Measurements from ENCODE around the gene TSC2. TPM values are rescaled to one million over a fixed set of nuclear protein-coding genes. Genes with fewer than 3 reads are reported as not detected.

The TSC2 gene
- total and polyA plus RNA-seq, 2 of the 13 experiments (the other 11 are each of a cell fraction or from before 2014, with no cell fraction given): 19.6 to 40.4 TPM

- TF ChIP-seq TCF12 (IDR thresholded peaks at IDR 0.05): no peak
- TF ChIP-seq TCF12 (CRISPR knock-in tag; IDR thresholded peaks at IDR 0.05): no peak
- no peak for TF ChIP-seq THAP8 (CRISPR knock-in tag; IDR thresholded peaks at IDR 0.05; ENCODE audit: borderline replicate concordance)
- TF ChIP-seq ZNF17 (CRISPR knock-in tag; IDR thresholded peaks at IDR 0.05): no peak
- no peak for TF ChIP-seq NFE2L2 (IDR thresholded peaks at IDR 0.05; ENCODE audit: low read length)
- TF ChIP-seq MED1 (CRISPR knock-in tag; IDR thresholded peaks at IDR 0.05): peak; percentile 47
- TF ChIP-seq CHD4 (IDR thresholded peaks at IDR 0.05; ENCODE audit: borderline replicate concordance, low read length): no peak
- no peak for TF ChIP-seq POGZ (CRISPR knock-in tag; IDR thresholded peaks at IDR 0.05)
- no peak for TF ChIP-seq ATM (IDR thresholded peaks at IDR 0.05; ENCODE audit: borderline replicate concordance)
- no peak for TF ChIP-seq BCLAF1 (IDR thresholded peaks at IDR 0.05)
- TF ChIP-seq REXO4 (CRISPR knock-in tag; IDR thresholded peaks at IDR 0.05; ENCODE audit: borderline replicate concordance): no peak
- TF ChIP-seq MYNN (CRISPR knock-in tag; IDR thresholded peaks at IDR 0.05; ENCODE audit: low read depth): no peak
- no peak for TF ChIP-seq HDAC1 (CRISPR knock-in tag; IDR thresholded peaks at IDR 0.05)
- TF ChIP-seq ZFYVE20 (CRISPR knock-in tag; IDR thresholded peaks at IDR 0.05; ENCODE audit: borderline replicate concordance, low read depth): no peak
- no peak for TF ChIP-seq HNRNPL (IDR thresholded peaks at IDR 0.05; ENCODE audit: low read depth, low read length)
- no peak for TF ChIP-seq CHCHD3 (CRISPR knock-in tag; IDR thresholded peaks at IDR 0.05)
- no peak for TF ChIP-seq ARID3A (IDR thresholded peaks at IDR 0.05; ENCODE audit: low read depth, low read length)
- TF ChIP-seq SRSF9 (IDR thresholded peaks at IDR 0.05; ENCODE audit: borderline replicate concordance, insufficient read depth, low read depth, low read length, poor library complexity, severe bottlenecking): no peak
- no peak for TF ChIP-seq HOXA9 (CRISPR knock-in tag; IDR thresholded peaks at IDR 0.05; ENCODE audit: borderline replicate concordance)
- no peak for TF ChIP-seq RFX5 (IDR thresholded peaks at IDR 0.05; ENCODE audit: low read depth, low read length)
- TF ChIP-seq SP1 (IDR thresholded peaks at IDR 0.05): no peak
- peak; percentile 90 for TF ChIP-seq SP1 (CRISPR knock-in tag; IDR thresholded peaks at IDR 0.05)
- peak; percentile 70 for TF ChIP-seq ZNF768 (CRISPR knock-in tag; IDR thresholded peaks at IDR 0.05)
- TF ChIP-seq MXI1 (IDR thresholded peaks at IDR 0.05; ENCODE audit: borderline replicate concordance, low read depth, low read length): peak; percentile 94; the same call in 1 of the 3 replicates
- TF ChIP-seq LCORL (IDR thresholded peaks at IDR 0.05): no peak
- peak; percentile 78 for TF ChIP-seq LCORL (CRISPR knock-in tag; IDR thresholded peaks at IDR 0.05)
- no peak for TF ChIP-seq MTA3 (CRISPR knock-in tag; IDR thresholded peaks at IDR 0.05)
- TF ChIP-seq ZNF724P (CRISPR knock-in tag; IDR thresholded peaks at IDR 0.05; ENCODE audit: borderline replicate concordance): no peak
Measured at GRCh38 chr16:2003827-2004641, 43.8 kb upstream of the TSC2 start (continued).
